K562 (cell line): ENCODE measurements around the gene CREB3L4. TPM values are rescaled to one million over a fixed set of nuclear protein-coding genes. Genes with fewer than 3 reads are reported as not detected.
A peak's percentile ranks its signal among the peaks of the same experiment; 100 is the strongest.

ENCODE experiments used
- CCAR2 ChIP-seq: fragments of 200-400 bp; formaldehyde crosslinking; IDR thresholded peaks from 2 replicates; pipeline ENCODE4 v1.6.1; 2017; ENCODE audit warnings: mild to moderate bottlenecking, low read depth, low read length
- HSF4 ChIP-seq: fragments of 250-450 bp; sonication (Bioruptor Pico); IDR thresholded peaks from 2 replicates; pipeline ENCODE4 v2.1.2; 2022; ENCODE audit warnings: mild to moderate bottlenecking, moderate library complexity, borderline replicate concordance
- MBD2 ChIP-seq: sonication (generic); IDR thresholded peaks from 2 replicates; pipeline ENCODE4 v1.6.1; 2016; ENCODE audit warnings: low read depth, borderline replicate concordance
- MED1 ChIP-seq: sonication (generic); formaldehyde crosslinking; IDR thresholded peaks from 2 replicates; pipeline ENCODE4 v1.8.1; 2023; ENCODE audit warnings: missing genetic modification reagents, borderline replicate concordance
- SIX5 ChIP-seq, 2 experiments: IDR thresholded peaks; 2 replicates each; pipeline ENCODE4 v1.6.1; 2011; ENCODE audit warnings: low read length in 2 of 2, borderline replicate concordance in 1 of 2, low read depth in 1 of 2, mild to moderate bottlenecking in 1 of 2, moderate library complexity in 1 of 2; ENCODE audit not compliant: insufficient read depth in 1 of 2
- SUPT5H ChIP-seq: fragments of 450-650 bp; IDR thresholded peaks from 2 replicates; pipeline ENCODE4 v1.6.1; 2016
- XRCC4 ChIP-seq: IDR thresholded peaks from one replicate; pipeline ENCODE4 v1.6.1; 2011; ENCODE audit not compliant: insufficient read depth, insufficient read length; ENCODE audit errors: extremely low read depth
- ZFPM2 ChIP-seq: fragments of 250-450 bp; sonication (Bioruptor Pico); IDR thresholded peaks from 2 replicates; pipeline ENCODE4 v1.5.1; 2022; ENCODE audit warnings: mild to moderate bottlenecking
- ZNF197 ChIP-seq: fragments of 200-800 bp; sonication (Bioruptor generic); IDR thresholded peaks from 2 replicates; pipeline ENCODE4 v1.6.1; 2016; ENCODE audit warnings: low read depth, missing genetic modification characterization, missing compliant biosample characterization
- ZNF311 ChIP-seq: fragments of 250-450 bp; sonication (Bioruptor Pico); IDR thresholded peaks from 2 replicates; pipeline ENCODE4 v1.4.0; 2020; ENCODE audit warnings: mild to moderate bottlenecking, moderate library complexity
- ZNF79 ChIP-seq: fragments of 250-450 bp; sonication (Bioruptor Pico); IDR thresholded peaks from 2 replicates; pipeline ENCODE4 v1.4.0; 2020; ENCODE audit warnings: low read depth, mild to moderate bottlenecking, moderate library complexity
- polyA plus RNA-seq, 8 experiments: library from polyadenylated mRNA; depleted of rRNA in 4 of 8; stranded (reverse) in 5 of 8; unstranded in 3 of 8; fragments of >200 nt; fragmentation: Nextera tagmentation in 2 of 8; fragmentation: Illumina TruSeq in 1 of 8; extraction: Ambion mirVana in 2 of 8; extraction: Trizol in 1 of 8; gene quantifications; 2 replicates each; pipeline versions ENCODE4 v1.2.1 to v1.2.3, GENCODE V29; 2011 to 2014; ENCODE audit warnings: inconsistent platforms in 1 of 8, missing spikeins in 1 of 8
- total RNA-seq, 7 experiments: library from RNA; depleted of rRNA in 6 of 7; stranded (reverse); fragments of >200 nt in 6 of 7; fragmentation: Illumina TruSeq in 2 of 7; extraction: Trizol in 2 of 7; gene quantifications; 2 replicates each; pipeline versions ENCODE4 v1.2.1 to v1.2.3, GENCODE V29; 2011 to 2021; ENCODE audit warnings: low replicate concordance in 1 of 7
- TF ChIP-seq, protein P1 (sequence below): sonication (generic); formaldehyde crosslinking; IDR thresholded peaks from 2 replicates; pipeline ENCODE4 v1.4.0; 2020; ENCODE audit warnings: mild to moderate bottlenecking, missing genetic modification reagents
- TF ChIP-seq, protein P2 (sequence below): fragments of 450-650 bp; formaldehyde crosslinking; IDR thresholded peaks from 2 replicates; pipeline ENCODE4 v1.4.0; 2020; ENCODE audit warnings: mild to moderate bottlenecking, moderate library complexity
- TF ChIP-seq, protein P3 (sequence below): fragments of 250-450 bp; sonication (Bioruptor Pico); IDR thresholded peaks from 2 replicates; pipeline ENCODE4 v1.8.0; 2021; ENCODE audit warnings: borderline replicate concordance, mild to moderate bottlenecking, moderate library complexity; ENCODE audit not compliant: poor library complexity, severe bottlenecking
- TF ChIP-seq, protein P4 (sequence below): sonication (generic); formaldehyde crosslinking; IDR thresholded peaks from 2 replicates; pipeline ENCODE4 v1.8.1; 2022; ENCODE audit warnings: missing genetic modification reagents
- TF ChIP-seq, protein P5 (sequence below): sonication (generic); formaldehyde crosslinking; IDR thresholded peaks from 2 replicates; pipeline ENCODE4 v1.8.1; 2022; ENCODE audit warnings: missing genetic modification reagents
- TF ChIP-seq, protein P6 (sequence below): fragments of 250-450 bp; sonication (Bioruptor Pico); IDR thresholded peaks from 2 replicates; pipeline ENCODE4 v1.5.0; 2020; ENCODE audit warnings: mild to moderate bottlenecking

The CREB3L4 gene
- total and polyA plus RNA-seq, 9 of the 15 experiments (the other 6 are each of a cell fraction or from before 2014, with no cell fraction given): 9.9 to 18.6 (median 13.9) TPM

DNA sequence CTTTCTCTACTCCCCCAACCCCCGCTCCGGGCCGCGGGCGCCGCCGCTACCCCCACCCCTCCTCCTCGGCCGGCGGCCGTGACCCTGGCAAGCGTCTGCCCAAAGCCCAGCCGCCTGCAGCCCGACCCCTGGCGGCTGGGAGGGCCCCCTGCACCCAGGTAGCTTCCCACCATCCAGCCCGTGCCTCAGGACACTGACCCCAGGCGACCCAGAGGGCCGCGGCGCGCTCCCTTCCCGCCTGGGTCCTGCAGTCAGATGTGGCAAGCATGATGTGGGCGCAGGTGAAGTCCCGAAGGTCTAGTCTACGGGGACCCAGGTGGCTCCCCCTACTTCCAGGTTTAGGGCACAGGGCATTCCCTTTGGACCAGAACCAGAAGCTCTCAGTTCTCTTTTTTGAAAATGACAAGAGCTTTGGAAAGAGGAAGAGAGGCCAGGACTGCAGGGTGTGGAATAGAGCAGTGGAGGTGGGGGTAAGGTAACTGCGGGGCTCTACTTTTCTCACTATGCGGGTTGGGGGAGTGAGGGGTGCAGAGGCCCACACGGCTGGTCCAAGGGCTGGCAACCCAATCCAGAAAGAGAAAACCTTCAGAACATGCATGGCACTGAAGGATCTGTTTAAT, 21.0 kb upstream of the CREB3L4 start, which contains the start of gene DENND4B (continued):
- TF ChIP-seq, protein P1, sequence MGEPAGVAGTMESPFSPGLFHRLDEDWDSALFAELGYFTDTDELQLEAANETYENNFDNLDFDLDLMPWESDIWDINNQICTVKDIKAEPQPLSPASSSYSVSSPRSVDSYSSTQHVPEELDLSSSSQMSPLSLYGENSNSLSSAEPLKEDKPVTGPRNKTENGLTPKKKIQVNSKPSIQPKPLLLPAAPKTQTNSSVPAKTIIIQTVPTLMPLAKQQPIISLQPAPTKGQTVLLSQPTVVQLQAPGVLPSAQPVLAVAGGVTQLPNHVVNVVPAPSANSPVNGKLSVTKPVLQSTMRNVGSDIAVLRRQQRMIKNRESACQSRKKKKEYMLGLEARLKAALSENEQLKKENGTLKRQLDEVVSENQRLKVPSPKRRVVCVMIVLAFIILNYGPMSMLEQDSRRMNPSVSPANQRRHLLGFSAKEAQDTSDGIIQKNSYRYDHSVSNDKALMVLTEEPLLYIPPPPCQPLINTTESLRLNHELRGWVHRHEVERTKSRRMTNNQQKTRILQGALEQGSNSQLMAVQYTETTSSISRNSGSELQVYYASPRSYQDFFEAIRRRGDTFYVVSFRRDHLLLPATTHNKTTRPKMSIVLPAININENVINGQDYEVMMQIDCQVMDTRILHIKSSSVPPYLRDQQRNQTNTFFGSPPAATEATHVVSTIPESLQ (CRISPR knock-in tag): no peak
- TF ChIP-seq CCAR2: no peak
- no peak for TF ChIP-seq XRCC4
- TF ChIP-seq SUPT5H: 0 out of 2 replicates have a peak, but pooled peaks have one; percentile 39
- TF ChIP-seq ZNF197 (CRISPR knock-in tag): no peak
- TF ChIP-seq ZNF311: no peak
- no peak for TF ChIP-seq ZNF79 (CRISPR knock-in tag)
- TF ChIP-seq, protein P2, sequence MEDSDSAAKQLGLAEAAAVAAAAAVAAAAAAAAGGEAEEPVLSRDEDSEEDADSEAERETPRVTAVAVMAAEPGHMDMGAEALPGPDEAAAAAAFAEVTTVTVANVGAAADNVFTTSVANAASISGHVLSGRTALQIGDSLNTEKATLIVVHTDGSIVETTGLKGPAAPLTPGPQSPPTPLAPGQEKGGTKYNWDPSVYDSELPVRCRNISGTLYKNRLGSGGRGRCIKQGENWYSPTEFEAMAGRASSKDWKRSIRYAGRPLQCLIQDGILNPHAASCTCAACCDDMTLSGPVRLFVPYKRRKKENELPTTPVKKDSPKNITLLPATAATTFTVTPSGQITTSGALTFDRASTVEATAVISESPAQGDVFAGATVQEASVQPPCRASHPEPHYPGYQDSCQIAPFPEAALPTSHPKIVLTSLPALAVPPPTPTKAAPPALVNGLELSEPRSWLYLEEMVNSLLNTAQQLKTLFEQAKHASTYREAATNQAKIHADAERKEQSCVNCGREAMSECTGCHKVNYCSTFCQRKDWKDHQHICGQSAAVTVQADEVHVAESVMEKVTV: no peak
- TF ChIP-seq, protein P3, sequence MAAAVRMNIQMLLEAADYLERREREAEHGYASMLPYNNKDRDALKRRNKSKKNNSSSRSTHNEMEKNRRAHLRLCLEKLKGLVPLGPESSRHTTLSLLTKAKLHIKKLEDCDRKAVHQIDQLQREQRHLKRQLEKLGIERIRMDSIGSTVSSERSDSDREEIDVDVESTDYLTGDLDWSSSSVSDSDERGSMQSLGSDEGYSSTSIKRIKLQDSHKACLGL: no peak
- TF ChIP-seq, protein P4, sequence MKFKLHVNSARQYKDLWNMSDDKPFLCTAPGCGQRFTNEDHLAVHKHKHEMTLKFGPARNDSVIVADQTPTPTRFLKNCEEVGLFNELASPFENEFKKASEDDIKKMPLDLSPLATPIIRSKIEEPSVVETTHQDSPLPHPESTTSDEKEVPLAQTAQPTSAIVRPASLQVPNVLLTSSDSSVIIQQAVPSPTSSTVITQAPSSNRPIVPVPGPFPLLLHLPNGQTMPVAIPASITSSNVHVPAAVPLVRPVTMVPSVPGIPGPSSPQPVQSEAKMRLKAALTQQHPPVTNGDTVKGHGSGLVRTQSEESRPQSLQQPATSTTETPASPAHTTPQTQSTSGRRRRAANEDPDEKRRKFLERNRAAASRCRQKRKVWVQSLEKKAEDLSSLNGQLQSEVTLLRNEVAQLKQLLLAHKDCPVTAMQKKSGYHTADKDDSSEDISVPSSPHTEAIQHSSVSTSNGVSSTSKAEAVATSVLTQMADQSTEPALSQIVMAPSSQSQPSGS (CRISPR knock-in tag): no peak
- TF ChIP-seq, protein P5, sequence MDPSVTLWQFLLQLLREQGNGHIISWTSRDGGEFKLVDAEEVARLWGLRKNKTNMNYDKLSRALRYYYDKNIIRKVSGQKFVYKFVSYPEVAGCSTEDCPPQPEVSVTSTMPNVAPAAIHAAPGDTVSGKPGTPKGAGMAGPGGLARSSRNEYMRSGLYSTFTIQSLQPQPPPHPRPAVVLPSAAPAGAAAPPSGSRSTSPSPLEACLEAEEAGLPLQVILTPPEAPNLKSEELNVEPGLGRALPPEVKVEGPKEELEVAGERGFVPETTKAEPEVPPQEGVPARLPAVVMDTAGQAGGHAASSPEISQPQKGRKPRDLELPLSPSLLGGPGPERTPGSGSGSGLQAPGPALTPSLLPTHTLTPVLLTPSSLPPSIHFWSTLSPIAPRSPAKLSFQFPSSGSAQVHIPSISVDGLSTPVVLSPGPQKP (CRISPR knock-in tag): no peak
- no peak for TF ChIP-seq SIX5 (IDR thresholded peaks at IDR 0.05; ENCODE audit: borderline replicate concordance in 1 of 2, insufficient read depth in 1 of 2, low read depth in 1 of 2, low read length in 2 of 2)
- TF ChIP-seq MED1 (CRISPR knock-in tag): no peak
- TF ChIP-seq MBD2: no peak
- TF ChIP-seq HSF4 (CRISPR knock-in tag): no peak
- TF ChIP-seq ZFPM2 (CRISPR knock-in tag): no peak
- TF ChIP-seq, protein P6, sequence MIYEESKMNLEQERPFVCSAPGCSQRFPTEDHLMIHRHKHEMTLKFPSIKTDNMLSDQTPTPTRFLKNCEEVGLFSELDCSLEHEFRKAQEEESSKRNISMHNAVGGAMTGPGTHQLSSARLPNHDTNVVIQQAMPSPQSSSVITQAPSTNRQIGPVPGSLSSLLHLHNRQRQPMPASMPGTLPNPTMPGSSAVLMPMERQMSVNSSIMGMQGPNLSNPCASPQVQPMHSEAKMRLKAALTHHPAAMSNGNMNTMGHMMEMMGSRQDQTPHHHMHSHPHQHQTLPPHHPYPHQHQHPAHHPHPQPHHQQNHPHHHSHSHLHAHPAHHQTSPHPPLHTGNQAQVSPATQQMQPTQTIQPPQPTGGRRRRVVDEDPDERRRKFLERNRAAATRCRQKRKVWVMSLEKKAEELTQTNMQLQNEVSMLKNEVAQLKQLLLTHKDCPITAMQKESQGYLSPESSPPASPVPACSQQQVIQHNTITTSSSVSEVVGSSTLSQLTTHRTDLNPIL (CRISPR knock-in tag): no peak
